ENCODE results near the gene HAO2.

HAO2 gene

GRCh38 chr1:119430486-119430885, 61.9 kb downstream of the HAO2 start:
- Histone ChIP-seq H3K27me3 (ENCODE audit: insufficient read depth, low read length, poor library complexity) (peaks cover 23% of the 10 kb centered on the region), H3K9ac (ENCODE audit: low read depth, low read length) (no peak overlapping the region), H3K79me2 (ENCODE audit: insufficient read depth, low read length) (no peaks in the 10 kb centered on the region), H2AFZ (ENCODE audit: low read depth, low read length) (no peak overlapping the region), H3K4me1 (ENCODE audit: insufficient read depth, low read length) (no peaks in the 10 kb centered on the region), H3K4me2 (ENCODE audit: insufficient read depth, low read length) (no peak overlapping the region), H3K9me3 (ENCODE audit: insufficient read depth, low read length, severe bottlenecking) (no peaks in the 10 kb centered on the region), H3K36me3 (ENCODE audit: insufficient read depth, low read length) (no peaks in the 10 kb centered on the region), H4K20me1 (ENCODE audit: insufficient read depth, low read length) (no peaks in the 10 kb centered on the region), H3K27ac (ENCODE audit: low read length) (no peak overlapping the region), H3K4me3 (ENCODE audit: low read depth in 1 of 2, low read length in 2 of 2) (no peak overlapping the region)
- TF ChIP-seq CTCF (IDR thresholded peaks at IDR 0.05; ENCODE audit: borderline replicate concordance, extremely low read depth, low read length, poor library complexity, severe bottlenecking) (no peak), EZH2 (IDR thresholded peaks at IDR 0.05; ENCODE audit: borderline replicate concordance, low read depth, low read length, severe bottlenecking) (no peak)
- DNase-seq, result no peak
- ATAC-seq (ENCODE audit: insufficient read depth, low read depth), result no peak

- peaks cover 23% of the 10 kb centered on the region for H3K27me3 ChIP-seq (ENCODE audit: insufficient read depth, low read length, poor library complexity)
- H3K4me2 ChIP-seq (ENCODE audit: insufficient read depth, low read length), result no peak overlapping the region
- no peak overlapping the region for H3K27ac ChIP-seq (ENCODE audit: low read length)
- ATAC-seq (ENCODE audit: insufficient read depth, low read depth) (no peak), DNase-seq (no peak)
- H3K9ac ChIP-seq (ENCODE audit: low read depth, low read length), result no peak overlapping the region
- H4K20me1 ChIP-seq (ENCODE audit: insufficient read depth, low read length), result no peaks in the 10 kb centered on the region
- H2AFZ ChIP-seq (ENCODE audit: low read depth, low read length), result no peak overlapping the region
- H3K36me3 ChIP-seq (ENCODE audit: insufficient read depth, low read length), result no peaks in the 10 kb centered on the region
- no peaks in the 10 kb centered on the region for H3K79me2 ChIP-seq (ENCODE audit: insufficient read depth, low read length)
- no peak overlapping the region for H3K4me3 ChIP-seq (ENCODE audit: low read depth in 1 of 2, low read length in 2 of 2)
- H3K4me1 ChIP-seq (ENCODE audit: insufficient read depth, low read length), result no peaks in the 10 kb centered on the region
- TF ChIP-seq EZH2 (IDR thresholded peaks at IDR 0.05; ENCODE audit: borderline replicate concordance, low read depth, low read length, severe bottlenecking), result no peak
- no peak for TF ChIP-seq CTCF (IDR thresholded peaks at IDR 0.05; ENCODE audit: borderline replicate concordance, extremely low read depth, low read length, poor library complexity, severe bottlenecking)
- no peaks in the 10 kb centered on the region for H3K9me3 ChIP-seq (ENCODE audit: insufficient read depth, low read length, severe bottlenecking)
Measured at GRCh38 chr1:119431836-119432235, 63.3 kb downstream of the HAO2 start.

- no peaks in the 10 kb centered on the region for H3K9me3 ChIP-seq (ENCODE audit: insufficient read depth, low read length, severe bottlenecking)
- H3K4me3 ChIP-seq (ENCODE audit: low read depth in 1 of 2, low read length in 2 of 2), result no peak overlapping the region
- DNase-seq (no peak), ATAC-seq (ENCODE audit: insufficient read depth, low read depth) (no peak)
- no peaks in the 10 kb centered on the region for H3K79me2 ChIP-seq (ENCODE audit: insufficient read depth, low read length)
- H3K4me1 ChIP-seq (ENCODE audit: insufficient read depth, low read length), result no peaks in the 10 kb centered on the region
- peaks cover 21% of the 10 kb centered on the region for H3K27me3 ChIP-seq (ENCODE audit: insufficient read depth, low read length, poor library complexity)
- H4K20me1 ChIP-seq (ENCODE audit: insufficient read depth, low read length), result no peaks in the 10 kb centered on the region
- TF ChIP-seq CTCF (IDR thresholded peaks at IDR 0.05; ENCODE audit: borderline replicate concordance, extremely low read depth, low read length, poor library complexity, severe bottlenecking), result no peak
- TF ChIP-seq EZH2 (IDR thresholded peaks at IDR 0.05; ENCODE audit: borderline replicate concordance, low read depth, low read length, severe bottlenecking), result no peak
- no peak overlapping the region for H3K9ac ChIP-seq (ENCODE audit: low read depth, low read length)
- no peak overlapping the region for H3K27ac ChIP-seq (ENCODE audit: low read length)
- no peaks in the 10 kb centered on the region for H3K36me3 ChIP-seq (ENCODE audit: insufficient read depth, low read length)
- no peak overlapping the region for H3K4me2 ChIP-seq (ENCODE audit: insufficient read depth, low read length)
- H2AFZ ChIP-seq (ENCODE audit: low read depth, low read length), result no peak overlapping the region
Measured at GRCh38 chr1:119435052-119435451, 66.5 kb downstream of the HAO2 start.

- DNase-seq, result no peak
- H3K79me2 ChIP-seq (ENCODE audit: insufficient read depth, low read length), result no peaks in the 10 kb centered on the region
- H3K27ac ChIP-seq (ENCODE audit: low read length), result no peak overlapping the region
Measured at GRCh38 chr1:119438761-119439160, 70.2 kb downstream of the HAO2 start.

More at GRCh38 chr1:119438761-119439160, 70.2 kb downstream of the HAO2 start:
- Histone ChIP-seq H3K27me3 (ENCODE audit: insufficient read depth, low read length, poor library complexity) (peaks cover 6% of the 10 kb centered on the region), H3K4me2 (ENCODE audit: insufficient read depth, low read length) (no peak overlapping the region), H3K36me3 (ENCODE audit: insufficient read depth, low read length) (no peaks in the 10 kb centered on the region), H4K20me1 (ENCODE audit: insufficient read depth, low read length) (no peaks in the 10 kb centered on the region), H2AFZ (ENCODE audit: low read depth, low read length) (no peak overlapping the region), H3K4me1 (ENCODE audit: insufficient read depth, low read length) (no peaks in the 10 kb centered on the region), H3K4me3 (ENCODE audit: low read depth in 1 of 2, low read length in 2 of 2) (no peak overlapping the region), H3K9ac (ENCODE audit: low read depth, low read length) (no peak overlapping the region), H3K9me3 (ENCODE audit: insufficient read depth, low read length, severe bottlenecking) (no peaks in the 10 kb centered on the region)
- ATAC-seq (ENCODE audit: insufficient read depth, low read depth), result no peak
- TF ChIP-seq CTCF (IDR thresholded peaks at IDR 0.05; ENCODE audit: borderline replicate concordance, extremely low read depth, low read length, poor library complexity, severe bottlenecking), result no peak
- no peak for TF ChIP-seq EZH2 (IDR thresholded peaks at IDR 0.05; ENCODE audit: borderline replicate concordance, low read depth, low read length, severe bottlenecking)
